HepG2 (cell line): ENCODE measurements around the gene EMILIN1. TPM values are rescaled to one million over a fixed set of nuclear protein-coding genes. Genes with fewer than 3 reads are reported as not detected.

Experiments used
- BCL3 ChIP-seq: sonication (generic); formaldehyde crosslinking; IDR thresholded peaks from 2 replicates; pipeline ENCODE4 v1.5.1; 2020; ENCODE audit warnings: mild to moderate bottlenecking, missing genetic modification reagents, moderate library complexity
- DNMT3B ChIP-seq: conservative IDR thresholded peaks from 2 replicates; pipeline ENCODE4 v1.6.1; 2016; ENCODE audit warnings: missing biosample characterization, control low read depth
- HOXA7 ChIP-seq: sonication (generic); formaldehyde crosslinking; IDR thresholded peaks from 2 replicates; pipeline ENCODE4 v1.8.1; 2022; ENCODE audit warnings: mild to moderate bottlenecking, missing genetic modification reagents, moderate library complexity
- KDM1A ChIP-seq: IDR thresholded peaks from 2 replicates; pipeline ENCODE4 v1.6.1; 2016; ENCODE audit warnings: missing compliant biosample characterization
- KDM2A ChIP-seq: sonication (generic); formaldehyde crosslinking; IDR thresholded peaks from 2 replicates; pipeline ENCODE4 v1.4.0; 2020; ENCODE audit warnings: low read depth, missing genetic modification reagents, borderline replicate concordance
- LRRFIP1 ChIP-seq: sonication (generic); formaldehyde crosslinking; conservative IDR thresholded peaks from 2 replicates; pipeline ENCODE4 v1.4.0; 2020; ENCODE audit warnings: missing genetic modification reagents
- MNT ChIP-seq: fragments of 450-650 bp; IDR thresholded peaks from 2 replicates; pipeline ENCODE4 v1.6.1; 2016
- RAD21 ChIP-seq: fragments of 450-650 bp; formaldehyde crosslinking; IDR thresholded peaks from 2 replicates; pipeline ENCODE4 v1.5.0; 2020; ENCODE audit warnings: mild to moderate bottlenecking
- RFX5 ChIP-seq: IDR thresholded peaks from 2 replicates; pipeline ENCODE4 v1.6.1; 2011; ENCODE audit warnings: low read depth, low read length, improper control_type of control experiment
- SCMH1 ChIP-seq: sonication (generic); formaldehyde crosslinking; IDR thresholded peaks from 2 replicates; pipeline ENCODE4 v1.9.0; 2021; ENCODE audit warnings: missing genetic modification reagents, mild to moderate bottlenecking, borderline replicate concordance
- SNRNP70 ChIP-seq: fragments of 200-400 bp; formaldehyde crosslinking; IDR thresholded peaks from 2 replicates; pipeline ENCODE4 v1.6.1; 2017; ENCODE audit warnings: mild to moderate bottlenecking, low read depth, low read length, moderate library complexity
- SP1 ChIP-seq, 2 experiments: fragments of 450-650 bp in 1 of 2; sonication (generic) in 1 of 2; formaldehyde crosslinking in 1 of 2; IDR thresholded peaks; 2 replicates each; pipeline versions ENCODE4 v1.4.0 to v1.6.1; 2016 to 2020; ENCODE audit warnings: missing genetic modification reagents in 1 of 2
- SRF ChIP-seq: IDR thresholded peaks from 2 replicates; pipeline ENCODE4 v1.6.1; 2011; ENCODE audit warnings: mild to moderate bottlenecking, low read depth, low read length, moderate library complexity
- THAP11 ChIP-seq: IDR thresholded peaks from 2 replicates; pipeline ENCODE4 v1.6.1; 2016; ENCODE audit warnings: missing biosample characterization, missing genetic modification reagents
- ZBTB38 ChIP-seq: sonication (generic); formaldehyde crosslinking; IDR thresholded peaks from 2 replicates; pipeline ENCODE4 v1.5.1; 2020; ENCODE audit warnings: mild to moderate bottlenecking, missing genetic modification reagents
- ZNF101 ChIP-seq: sonication (generic); formaldehyde crosslinking; IDR thresholded peaks from 2 replicates; pipeline ENCODE4 v1.4.0; 2020; ENCODE audit warnings: mild to moderate bottlenecking, low read depth, missing genetic modification reagents, borderline replicate concordance
- ZNF224 ChIP-seq: sonication (generic); formaldehyde crosslinking; IDR thresholded peaks from 2 replicates; pipeline ENCODE4 v1.5.0; 2020; ENCODE audit warnings: mild to moderate bottlenecking, missing genetic modification reagents
- ZNF292 ChIP-seq: sonication (generic); formaldehyde crosslinking; IDR thresholded peaks from 2 replicates; pipeline ENCODE4 v1.8.1; 2022; ENCODE audit warnings: mild to moderate bottlenecking, low read depth, missing genetic modification reagents, borderline replicate concordance
- ZNF792 ChIP-seq: IDR thresholded peaks from 2 replicates; pipeline ENCODE4 v1.6.1; 2016
- polyA plus RNA-seq, 8 experiments: library from polyadenylated mRNA; depleted of rRNA in 3 of 8; stranded (reverse) in 7 of 8; unstranded in 1 of 8; fragments of >200 nt; fragmentation: Illumina TruSeq in 4 of 8; extraction: Trizol in 4 of 8; gene quantifications; 2 replicates each; pipeline versions ENCODE4 v1.2.1 to v1.2.3, GENCODE V29; 2011 to 2016; ENCODE audit warnings: low read depth in 4 of 8, missing spikeins in 1 of 8, mixed read lengths in 1 of 8; ENCODE audit not compliant: insufficient read depth in 1 of 8
- total RNA-seq, 5 experiments: library from RNA; depleted of rRNA; stranded (reverse); fragments of >200 nt; fragmentation: Illumina TruSeq; extraction: Trizol; gene quantifications; 2 replicates each; pipeline ENCODE4 v1.2.3, GENCODE V29; 2016; ENCODE audit warnings: low read depth in 1 of 5
- TF ChIP-seq, protein P1 (sequence below): IDR thresholded peaks from 2 replicates; pipeline ENCODE4 v1.6.1; 2012; ENCODE audit warnings: low read depth, low read length, improper control_type of control experiment
- TF ChIP-seq, protein P2 (sequence below): sonication (generic); formaldehyde crosslinking; IDR thresholded peaks from 2 replicates; pipeline ENCODE4 v1.8.0; 2022; ENCODE audit warnings: missing genetic modification reagents, mild to moderate bottlenecking, borderline replicate concordance

EMILIN1 gene
- total and polyA plus RNA-seq, 2 of the 13 experiments (the other 11 are each of a cell fraction or from before 2014, with no cell fraction given), result 8.1 to 9.7 TPM

DNA sequence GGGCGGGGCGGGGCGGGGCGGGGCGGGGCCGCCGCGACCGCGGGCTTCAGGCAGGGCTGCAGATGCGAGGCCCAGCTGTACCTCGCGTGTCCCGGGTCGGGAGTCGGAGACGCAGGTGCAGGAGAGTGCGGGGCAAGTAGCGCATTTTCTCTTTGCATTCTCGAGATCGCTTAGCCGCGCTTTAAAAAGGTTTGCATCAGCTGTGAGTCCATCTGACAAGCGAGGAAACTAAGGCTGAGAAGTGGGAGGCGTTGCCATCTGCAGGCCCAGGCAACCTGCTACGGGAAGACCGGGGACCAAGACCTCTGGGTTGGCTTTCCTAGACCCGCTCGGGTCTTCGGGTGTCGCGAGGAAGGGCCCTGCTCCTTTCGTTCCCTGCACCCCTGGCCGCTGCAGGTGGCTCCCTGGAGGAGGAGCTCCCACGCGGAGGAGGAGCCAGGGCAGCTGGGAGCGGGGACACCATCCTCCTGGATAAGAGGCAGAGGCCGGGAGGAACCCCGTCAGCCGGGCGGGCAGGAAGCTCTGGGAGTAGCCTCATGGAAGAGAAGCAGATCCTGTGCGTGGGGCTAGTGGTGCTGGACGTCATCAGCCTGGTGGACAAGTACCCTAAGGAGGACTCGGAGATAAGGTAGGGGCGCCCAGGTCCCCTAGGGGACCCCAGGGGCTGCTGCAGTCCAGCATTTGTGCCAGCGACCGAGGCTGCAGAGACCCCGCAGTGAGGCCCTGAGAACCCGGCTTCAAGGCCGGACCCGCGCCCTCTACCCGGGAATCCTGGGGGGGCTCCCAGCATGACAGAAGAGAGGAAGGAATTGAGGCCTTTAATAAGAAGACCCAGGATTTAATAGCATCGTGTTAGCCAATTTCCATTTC, 8.5 kb downstream of the EMILIN1 start, which contains the start of gene KHK (continued):
- no peak for TF ChIP-seq HOXA7
- peak; percentile 81; the same call in 1 of the 2 replicates for TF ChIP-seq ZBTB38 (CRISPR knock-in tag)
- no peak for TF ChIP-seq DNMT3B (CRISPR knock-in tag)
- no peak for TF ChIP-seq SRF
- no peak for TF ChIP-seq RAD21 (CRISPR knock-in tag)
- peak; percentile 60; the same call in 1 of the 2 replicates for TF ChIP-seq KDM2A
- no peak for TF ChIP-seq LRRFIP1 (CRISPR knock-in tag)
- no peak for TF ChIP-seq BCL3 (CRISPR knock-in tag)
- peak; percentile 52; the same call in 1 of the 2 replicates for TF ChIP-seq ZNF292
- no peak for TF ChIP-seq RFX5
- peak; percentile 13; the same call in 1 of the 2 replicates for TF ChIP-seq THAP11 (CRISPR knock-in tag)
- TF ChIP-seq MNT, result no peak
- TF ChIP-seq, protein P1, sequence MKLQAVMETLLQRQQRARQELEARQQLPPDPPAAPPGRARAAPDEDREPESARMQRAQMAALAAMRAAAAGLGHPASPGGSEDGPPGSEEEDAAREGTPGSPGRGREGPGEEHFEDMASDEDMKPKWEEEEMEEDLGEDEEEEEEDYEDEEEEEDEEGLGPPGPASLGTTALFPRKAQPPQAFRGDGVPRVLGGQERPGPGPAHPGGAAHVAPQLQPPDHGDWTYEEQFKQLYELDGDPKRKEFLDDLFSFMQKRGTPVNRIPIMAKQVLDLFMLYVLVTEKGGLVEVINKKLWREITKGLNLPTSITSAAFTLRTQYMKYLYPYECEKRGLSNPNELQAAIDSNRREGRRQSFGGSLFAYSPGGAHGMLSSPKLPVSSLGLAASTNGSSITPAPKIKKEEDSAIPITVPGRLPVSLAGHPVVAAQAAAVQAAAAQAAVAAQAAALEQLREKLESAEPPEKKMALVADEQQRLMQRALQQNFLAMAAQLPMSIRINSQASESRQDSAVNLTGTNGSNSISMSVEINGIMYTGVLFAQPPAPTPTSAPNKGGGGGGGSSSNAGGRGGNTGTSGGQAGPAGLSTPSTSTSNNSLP, result no peak
- TF ChIP-seq, protein P2, sequence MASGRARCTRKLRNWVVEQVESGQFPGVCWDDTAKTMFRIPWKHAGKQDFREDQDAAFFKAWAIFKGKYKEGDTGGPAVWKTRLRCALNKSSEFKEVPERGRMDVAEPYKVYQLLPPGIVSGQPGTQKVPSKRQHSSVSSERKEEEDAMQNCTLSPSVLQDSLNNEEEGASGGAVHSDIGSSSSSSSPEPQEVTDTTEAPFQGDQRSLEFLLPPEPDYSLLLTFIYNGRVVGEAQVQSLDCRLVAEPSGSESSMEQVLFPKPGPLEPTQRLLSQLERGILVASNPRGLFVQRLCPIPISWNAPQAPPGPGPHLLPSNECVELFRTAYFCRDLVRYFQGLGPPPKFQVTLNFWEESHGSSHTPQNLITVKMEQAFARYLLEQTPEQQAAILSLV (CRISPR knock-in tag), result peak; percentile 57; the same call in 1 of the 2 replicates
- TF ChIP-seq KDM1A (CRISPR knock-in tag), result no peak; the same call in 1 of the 2 replicates
- no peak for TF ChIP-seq ZNF101 (CRISPR knock-in tag)
- no peak for TF ChIP-seq ZNF224 (CRISPR knock-in tag)
- no peak for TF ChIP-seq ZNF792 (CRISPR knock-in tag)
- no peak for TF ChIP-seq SNRNP70
- no peak for TF ChIP-seq SP1 (IDR thresholded peaks at IDR 0.05)
- TF ChIP-seq SP1 (CRISPR knock-in tag; IDR thresholded peaks at IDR 0.05), result no peak
- TF ChIP-seq SCMH1 (CRISPR knock-in tag), result no peak
